ENCODE data around the gene SPRN.
"Not testable (repeated sequence)": the region's sequence is repeated elsewhere in the genome, so short reads cannot be mapped to it uniquely, and the experiment has no call there.

SPRN gene

GRCh38 chr10:133388973-133389818 lies 35.2 kb downstream of the SPRN start:
- DNase-seq (ENCODE audit: low read depth in 2 of 3, low spot score in 2 of 3): no peak

- no peak for DNase-seq (ENCODE audit: low read depth in 2 of 3, low spot score in 2 of 3)
Observed at GRCh38 chr10:133388236-133388972, 36.0 kb downstream of the SPRN start.

- not testable (repeated sequence) for DNase-seq (ENCODE audit: low read depth in 2 of 3, low spot score in 2 of 3)
Observed at GRCh38 chr10:133386951-133387350, 37.5 kb downstream of the SPRN start.

GRCh38 chr10:133385214-133385613 lies 39.2 kb downstream of the SPRN start:
- DNase-seq (ENCODE audit: low read depth in 2 of 3, low spot score in 2 of 3): no peak

- no peak for DNase-seq (ENCODE audit: low read depth in 2 of 3, low spot score in 2 of 3)
Observed at GRCh38 chr10:133384071-133384470, 40.4 kb downstream of the SPRN start.

GRCh38 chr10:133383551-133383950 lies 40.9 kb downstream of the SPRN start:
- no peak for DNase-seq (ENCODE audit: low read depth in 2 of 3, low spot score in 2 of 3)

- DNase-seq (ENCODE audit: low read depth in 2 of 3, low spot score in 2 of 3): no peak
Observed at GRCh38 chr10:133381036-133381435, 43.4 kb downstream of the SPRN start.

- DNase-seq (ENCODE audit: low read depth in 2 of 3, low spot score in 2 of 3): no peak
Observed at GRCh38 chr10:133379801-133380666, 44.4 kb downstream of the SPRN start.

GRCh38 chr10:133379152-133379800 lies 45.1 kb downstream of the SPRN start, which contains the start of gene PAOX:
TSS of gene PAOX (plus strand) at chr10:133379262. CDS start at chr10:133379317, 55 bp downstream.
- DNase-seq (ENCODE audit: low read depth in 2 of 3, low spot score in 2 of 3): peak in 2 of 3 experiments; percentile 52 to 58

GRCh38 chr10:133378251-133379096 lies 46.0 kb downstream of the SPRN start:
- peak in 1 of 3 experiments; percentile 32 for DNase-seq (ENCODE audit: low read depth in 2 of 3, low spot score in 2 of 3)

GRCh38 chr10:133377818-133378250 lies 46.6 kb downstream of the SPRN start:
- no peak for DNase-seq (ENCODE audit: low read depth in 2 of 3, low spot score in 2 of 3)

- DNase-seq (ENCODE audit: low read depth in 2 of 3, low spot score in 2 of 3): no peak
Observed at GRCh38 chr10:133377025-133377817, 47.2 kb downstream of the SPRN start.

GRCh38 chr10:133376183-133376582 lies 48.2 kb downstream of the SPRN start:
- DNase-seq (ENCODE audit: low read depth in 2 of 3, low spot score in 2 of 3): not testable (repeated sequence)

- no peak for DNase-seq (ENCODE audit: low read depth in 2 of 3, low spot score in 2 of 3)
Observed at GRCh38 chr10:133375357-133376115, 48.9 kb downstream of the SPRN start.

GRCh38 chr10:133373174-133374090 lies 51.0 kb downstream of the SPRN start, which contains the start of gene ECHS1:
TSS of gene ECHS1 (minus strand) at chr10:133373354. CDS start at chr10:133373333, 21 bp downstream.
- DNase-seq (ENCODE audit: low read depth in 2 of 3, low spot score in 2 of 3): peak; percentile 83 to 90 (median 89)

- no peak for DNase-seq (ENCODE audit: low read depth in 2 of 3, low spot score in 2 of 3)
Observed at GRCh38 chr10:133372507-133372906, 51.9 kb downstream of the SPRN start.
